ENCODE data around the gene LRG1. TPM values are rescaled to one million over a fixed set of nuclear protein-coding genes. Genes with fewer than 3 reads are reported as not detected.

Gene LRG1
- total and polyA plus RNA-seq, 10 of the 15 experiments (the other 5 are each of a cell fraction or from before 2014, with no cell fraction given), result 0.29 to 4.7 (median 0.58) TPM

GRCh38 chr19:4521888-4522242 lies 18.0 kb downstream of the LRG1 start:
- Histone ChIP-seq H3K36me3 (ENCODE audit: control insufficient read depth in 2 of 2, insufficient read depth in 2 of 2, low read length in 1 of 2) (no peaks in the 10 kb centered on the region), H2AFZ (ENCODE audit: control insufficient read depth, low read depth, low read length) (no peak overlapping the region), H3K4me3 (no peak overlapping the region), H3K4me2 (ENCODE audit: control insufficient read depth, insufficient read depth) (no peak overlapping the region), H3K79me2 (ENCODE audit: control insufficient read depth, insufficient read depth, low read length) (no peaks in the 10 kb centered on the region), H3K27ac (ENCODE audit: control insufficient read depth, insufficient read depth) (no peak overlapping the region), H3K9ac (ENCODE audit: control insufficient read depth, insufficient read depth, low read length) (no peak overlapping the region), H3K27me3 (replicated peaks in 1 of 2; ENCODE audit: control insufficient read depth in 2 of 2, insufficient read depth in 2 of 2, low read length in 1 of 2) (no peaks in the 10 kb centered on the region), H4K20me1 (ENCODE audit: control insufficient read depth, insufficient read depth) (no peaks in the 10 kb centered on the region), H3K9me3 (replicated peaks; ENCODE audit: control insufficient read depth, insufficient read depth, low read length) (no peaks in the 10 kb centered on the region), H3K4me1 (ENCODE audit: control insufficient read depth, insufficient read depth, low read length) (no peaks in the 10 kb centered on the region)
- no TSS peak for BruUV-seq (replicated peaks)
- ChIA-PET CTCF (interaction anchor here (0.5 to 1.6 kb wide), 4 partner anchors 13 to 114 kb away, joined by 4 to 7 read pairs (median 5); partner anchors contain the start of gene LRG1), RAD21 (ENCODE audit: unreplicated experiment) (interaction anchor here (0.8 kb wide), 1 partner anchor 114 kb away, joined by 4 read pairs; no protein-coding TSS in a partner anchor), SMC1A (ENCODE audit: uncharacterized antibody, unreplicated experiment) (no interaction called here), POLR2A (no interaction called here)
- intact Hi-C loops (cut with micrococcal nuclease; ENCODE audit: unreplicated experiment) (no loop called here), in situ Hi-C loops (cut with MboI) (no loop called here)
- TF ChIP-seq CEBPB (IDR thresholded peaks at IDR 0.05; ENCODE audit: borderline replicate concordance in 1 of 2, low read depth in 2 of 2, low read length in 2 of 2) (no peak), HCFC1 (IDR thresholded peaks at IDR 0.05; ENCODE audit: low read length) (no peak), LARP7 (IDR thresholded peaks at IDR 0.05) (no peak), ATF7 (IDR thresholded peaks at IDR 0.05; ENCODE audit: low read depth) (no peak), MTA2 (IDR thresholded peaks at IDR 0.05; ENCODE audit: low read depth) (no peak), BCL11A (IDR thresholded peaks at IDR 0.05; ENCODE audit: low read depth, low read length) (no peak), PAX8 (IDR thresholded peaks at IDR 0.05) (no peak), PML (IDR thresholded peaks at IDR 0.05; ENCODE audit: low read length) (no peak), MYC (IDR thresholded peaks at IDR 0.05; ENCODE audit: insufficient read depth, insufficient read length, insufficient replicate concordance, low read length, severe bottlenecking) (no peak), TARDBP (IDR thresholded peaks at IDR 0.05; ENCODE audit: borderline replicate concordance) (no peak), SP1 (IDR thresholded peaks at IDR 0.05; ENCODE audit: low read depth, low read length) (no peak), JUND (IDR thresholded peaks at IDR 0.05; ENCODE audit: low read depth, low read length) (no peak), GATAD2B (conservative IDR thresholded peaks at IDR 0.05; ENCODE audit: low read depth) (no peak), ZNF24 (IDR thresholded peaks at IDR 0.05) (no peak), ESRRA (IDR thresholded peaks at IDR 0.05; ENCODE audit: low read length) (no peak), CREM (IDR thresholded peaks at IDR 0.05; ENCODE audit: low read depth) (no peak)
- TF ChIP-seq, protein P1, sequence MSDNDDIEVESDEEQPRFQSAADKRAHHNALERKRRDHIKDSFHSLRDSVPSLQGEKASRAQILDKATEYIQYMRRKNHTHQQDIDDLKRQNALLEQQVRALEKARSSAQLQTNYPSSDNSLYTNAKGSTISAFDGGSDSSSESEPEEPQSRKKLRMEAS (IDR thresholded peaks at IDR 0.05; ENCODE audit: low read depth, low read length), result no peak
- TF ChIP-seq, protein P2, sequence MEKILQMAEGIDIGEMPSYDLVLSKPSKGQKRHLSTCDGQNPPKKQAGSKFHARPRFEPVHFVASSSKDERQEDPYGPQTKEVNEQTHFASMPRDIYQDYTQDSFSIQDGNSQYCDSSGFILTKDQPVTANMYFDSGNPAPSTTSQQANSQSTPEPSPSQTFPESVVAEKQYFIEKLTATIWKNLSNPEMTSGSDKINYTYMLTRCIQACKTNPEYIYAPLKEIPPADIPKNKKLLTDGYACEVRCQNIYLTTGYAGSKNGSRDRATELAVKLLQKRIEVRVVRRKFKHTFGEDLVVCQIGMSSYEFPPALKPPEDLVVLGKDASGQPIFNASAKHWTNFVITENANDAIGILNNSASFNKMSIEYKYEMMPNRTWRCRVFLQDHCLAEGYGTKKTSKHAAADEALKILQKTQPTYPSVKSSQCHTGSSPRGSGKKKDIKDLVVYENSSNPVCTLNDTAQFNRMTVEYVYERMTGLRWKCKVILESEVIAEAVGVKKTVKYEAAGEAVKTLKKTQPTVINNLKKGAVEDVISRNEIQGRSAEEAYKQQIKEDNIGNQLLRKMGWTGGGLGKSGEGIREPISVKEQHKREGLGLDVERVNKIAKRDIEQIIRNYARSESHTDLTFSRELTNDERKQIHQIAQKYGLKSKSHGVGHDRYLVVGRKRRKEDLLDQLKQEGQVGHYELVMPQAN (conservative IDR thresholded peaks at IDR 0.05), result no peak
- DNase-seq (ENCODE audit: low read depth, low spot score) (no peak), FAIRE-seq (no peak), ATAC-seq (no peak)
- WGBS (ENCODE audit: insufficient coverage, insufficient replicate concordance, low lambda C conversion rate, missing lambda C conversion rate), result 17% methylated on average over 5 of the region's 5 CpGs
